HepG2 (cell line): ENCODE data around the gene HNRNPR. TPM values are rescaled to one million over a fixed set of nuclear protein-coding genes. Genes with fewer than 3 reads are reported as not detected.
A peak's percentile ranks its signal among the peaks of the same experiment; 100 is the strongest.

Experiments used
- ATF1 ChIP-seq: IDR thresholded peaks from 2 replicates; pipeline ENCODE4 v1.6.1; 2016; ENCODE audit warnings: mild to moderate bottlenecking, control low read depth
- BRD4 ChIP-seq: sonication (generic); formaldehyde crosslinking; IDR thresholded peaks from 2 replicates; pipeline ENCODE4 v1.4.0; 2020; ENCODE audit warnings: missing genetic modification reagents
- EZH2 ChIP-seq: conservative IDR thresholded peaks from 2 replicates; pipeline ENCODE4 v1.6.1; 2012; ENCODE audit warnings: mild to moderate bottlenecking, low read depth, low read length, moderate library complexity
- FOXP1 ChIP-seq, 2 experiments: fragments of 450-650 bp in 1 of 2; IDR thresholded peaks; 2 replicates each; pipeline ENCODE4 v1.6.1; 2017 to 2018; ENCODE audit warnings: antibody characterized with exemption in 1 of 2
- HMGA1 ChIP-seq: sonication (generic); formaldehyde crosslinking; conservative IDR thresholded peaks from 2 replicates; pipeline ENCODE4 v1.4.0; 2020; ENCODE audit warnings: missing genetic modification reagents
- NFYC ChIP-seq: IDR thresholded peaks from 2 replicates; pipeline ENCODE4 v1.6.1; 2016; ENCODE audit warnings: missing genetic modification reagents, missing compliant biosample characterization
- ONECUT2 ChIP-seq: sonication (generic); formaldehyde crosslinking; IDR thresholded peaks from 2 replicates; pipeline ENCODE4 v1.4.0; 2020; ENCODE audit warnings: missing genetic modification reagents
- PHF5A ChIP-seq: IDR thresholded peaks from one replicate; pipeline ENCODE4 v1.6.1; 2018; ENCODE audit warnings: low read depth, missing genetic modification reagents; ENCODE audit not compliant: unreplicated experiment
- RXRA ChIP-seq: sonication (generic); formaldehyde crosslinking; IDR thresholded peaks from 2 replicates; pipeline ENCODE4 v1.5.1; 2020; ENCODE audit warnings: missing genetic modification reagents
- SMARCE1 ChIP-seq: fragments of 450-650 bp; IDR thresholded peaks from 2 replicates; pipeline ENCODE4 v1.6.1; 2017; ENCODE audit warnings: borderline replicate concordance
- SP1 ChIP-seq, 2 experiments: fragments of 450-650 bp in 1 of 2; sonication (generic) in 1 of 2; formaldehyde crosslinking in 1 of 2; IDR thresholded peaks; 2 replicates each; pipeline versions ENCODE4 v1.4.0 to v1.6.1; 2016 to 2020; ENCODE audit warnings: missing genetic modification reagents in 1 of 2
- TCF12 ChIP-seq, 2 experiments: fragments of 450-650 bp in 1 of 2; sonication (generic) in 1 of 2; formaldehyde crosslinking in 1 of 2; IDR thresholded peaks; 2 replicates each; pipeline versions ENCODE4 v1.6.1 to v1.8.0; 2017 to 2022; ENCODE audit warnings: antibody characterized with exemption in 1 of 2, mild to moderate bottlenecking in 1 of 2, missing genetic modification reagents in 1 of 2, moderate library complexity in 1 of 2
- THYN1 ChIP-seq: sonication (generic); formaldehyde crosslinking; IDR thresholded peaks from 2 replicates; pipeline ENCODE4 v1.8.1; 2023; ENCODE audit warnings: low read depth, mild to moderate bottlenecking, moderate library complexity, missing genetic modification reagents, borderline replicate concordance
- ZBTB42 ChIP-seq: sonication (generic); formaldehyde crosslinking; IDR thresholded peaks from 2 replicates; pipeline ENCODE4 v1.5.0; 2020; ENCODE audit warnings: mild to moderate bottlenecking, missing genetic modification reagents
- ZFP36L1 ChIP-seq: sonication (generic); formaldehyde crosslinking; IDR thresholded peaks from 2 replicates; pipeline ENCODE4 v1.8.0; 2022; ENCODE audit warnings: mild to moderate bottlenecking, missing genetic modification reagents, moderate library complexity
- ZNF235 ChIP-seq: sonication (generic); formaldehyde crosslinking; IDR thresholded peaks from 2 replicates; pipeline ENCODE4 v1.8.1; 2023; ENCODE audit warnings: mild to moderate bottlenecking, missing genetic modification reagents, borderline replicate concordance
- ZNF446 ChIP-seq: sonication (generic); formaldehyde crosslinking; IDR thresholded peaks from 2 replicates; pipeline ENCODE4 v1.5.0; 2020; ENCODE audit warnings: mild to moderate bottlenecking, missing genetic modification reagents
- ZNF674 ChIP-seq: sonication (generic); formaldehyde crosslinking; IDR thresholded peaks from 2 replicates; pipeline ENCODE4 v1.5.0; 2020; ENCODE audit warnings: low read depth, mild to moderate bottlenecking, missing genetic modification reagents
- ZNF724P ChIP-seq: sonication (generic); formaldehyde crosslinking; IDR thresholded peaks from 2 replicates; pipeline ENCODE4 v1.8.0; 2022; ENCODE audit warnings: missing genetic modification reagents, borderline replicate concordance
- ZSCAN21 ChIP-seq: sonication (generic); formaldehyde crosslinking; IDR thresholded peaks from 2 replicates; pipeline ENCODE4 v1.8.0; 2022; ENCODE audit warnings: mild to moderate bottlenecking, missing genetic modification reagents, moderate library complexity, borderline replicate concordance
- polyA plus RNA-seq, 8 experiments: library from polyadenylated mRNA; depleted of rRNA in 3 of 8; stranded (reverse) in 7 of 8; unstranded in 1 of 8; fragments of >200 nt; fragmentation: Illumina TruSeq in 4 of 8; extraction: Trizol in 4 of 8; gene quantifications; 2 replicates each; pipeline versions ENCODE4 v1.2.1 to v1.2.3, GENCODE V29; 2011 to 2016; ENCODE audit warnings: low read depth in 4 of 8, missing spikeins in 1 of 8, mixed read lengths in 1 of 8; ENCODE audit not compliant: insufficient read depth in 1 of 8
- total RNA-seq, 5 experiments: library from RNA; depleted of rRNA; stranded (reverse); fragments of >200 nt; fragmentation: Illumina TruSeq; extraction: Trizol; gene quantifications; 2 replicates each; pipeline ENCODE4 v1.2.3, GENCODE V29; 2016; ENCODE audit warnings: low read depth in 1 of 5
- TF ChIP-seq, protein P1 (sequence below): IDR thresholded peaks from 2 replicates; pipeline ENCODE4 v1.6.1; 2016; ENCODE audit warnings: low read depth
- TF ChIP-seq, protein P2 (sequence below): sonication (generic); formaldehyde crosslinking; IDR thresholded peaks from 2 replicates; pipeline ENCODE4 v1.4.0; 2020; ENCODE audit warnings: low read depth, missing genetic modification reagents
- TF ChIP-seq, protein P3 (sequence below): IDR thresholded peaks from 2 replicates; pipeline ENCODE4 v1.6.1; 2016

Gene HNRNPR
- total and polyA plus RNA-seq, 2 of the 13 experiments (the other 11 are each of a cell fraction or from before 2014, with no cell fraction given): 133 to 216 TPM

DNA sequence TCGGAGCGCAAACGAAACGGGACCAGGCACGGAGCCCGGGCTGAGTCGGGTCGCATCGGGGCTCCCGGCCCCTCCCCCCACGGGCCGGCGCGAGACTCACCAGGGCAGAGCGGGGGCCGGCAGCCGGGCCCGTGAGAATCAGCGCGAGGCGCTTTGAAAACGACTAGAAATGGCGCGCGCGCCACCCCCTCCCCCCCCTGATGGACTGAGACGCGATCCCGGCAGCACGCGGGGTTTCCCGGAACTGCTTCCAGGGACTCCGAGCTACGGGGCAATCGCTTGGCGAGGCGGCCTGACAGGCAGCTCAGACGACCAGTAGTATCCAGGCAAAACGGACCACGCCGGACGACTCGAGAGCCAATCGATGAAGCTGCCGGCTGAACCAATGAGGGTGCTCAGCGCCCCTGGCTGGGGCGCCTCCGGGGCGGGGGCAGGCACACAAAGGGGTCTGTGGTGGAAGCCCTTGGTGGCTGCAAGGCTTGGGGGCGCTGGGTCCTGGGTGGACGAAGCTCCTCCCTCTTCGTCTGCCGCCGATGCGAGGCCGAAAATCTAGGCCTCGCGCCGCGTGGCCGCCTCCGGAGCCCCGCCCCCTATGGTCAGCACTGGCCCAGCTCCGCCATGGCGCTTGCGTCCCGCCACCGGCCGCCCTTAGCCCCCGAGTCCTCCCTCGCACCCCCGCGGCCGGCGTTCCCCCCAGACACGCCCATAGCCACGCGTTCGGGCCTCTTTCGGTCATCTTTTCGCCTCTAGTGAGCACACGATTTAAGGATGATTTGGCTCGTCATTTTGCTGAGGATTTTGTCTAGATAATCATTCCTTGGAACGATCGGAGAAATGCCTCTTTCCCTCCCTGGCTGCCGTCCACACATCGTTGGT lies at the start of gene HNRNPR (continued):
- no peak for TF ChIP-seq THYN1
- no peak for TF ChIP-seq SP1 (IDR thresholded peaks at IDR 0.05)
- TF ChIP-seq SP1 (CRISPR knock-in tag; IDR thresholded peaks at IDR 0.05): peak; percentile 80
- TF ChIP-seq FOXP1 (IDR thresholded peaks at IDR 0.05): no peak
- TF ChIP-seq FOXP1 (CRISPR knock-in tag; IDR thresholded peaks at IDR 0.05): no peak
- TF ChIP-seq SMARCE1: no peak
- TF ChIP-seq, protein P1, sequence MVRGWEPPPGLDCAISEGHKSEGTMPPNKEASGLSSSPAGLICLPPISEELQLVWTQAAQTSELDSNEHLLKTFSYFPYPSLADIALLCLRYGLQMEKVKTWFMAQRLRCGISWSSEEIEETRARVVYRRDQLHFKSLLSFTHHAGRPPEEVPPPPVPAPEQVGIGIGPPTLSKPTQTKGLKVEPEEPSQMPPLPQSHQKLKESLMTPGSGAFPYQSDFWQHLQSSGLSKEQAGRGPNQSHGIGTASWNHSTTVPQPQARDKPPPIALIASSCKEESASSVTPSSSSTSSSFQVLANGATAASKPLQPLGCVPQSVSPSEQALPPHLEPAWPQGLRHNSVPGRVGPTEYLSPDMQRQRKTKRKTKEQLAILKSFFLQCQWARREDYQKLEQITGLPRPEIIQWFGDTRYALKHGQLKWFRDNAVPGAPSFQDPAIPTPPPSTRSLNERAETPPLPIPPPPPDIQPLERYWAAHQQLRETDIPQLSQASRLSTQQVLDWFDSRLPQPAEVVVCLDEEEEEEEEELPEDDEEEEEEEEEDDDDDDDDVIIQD: no peak
- TF ChIP-seq ONECUT2 (CRISPR knock-in tag): peak; percentile 20; the same call in 1 of the 2 replicates
- peak; percentile 46; the same call in 1 of the 2 replicates for TF ChIP-seq ZNF446 (CRISPR knock-in tag)
- no peak for TF ChIP-seq PHF5A (CRISPR knock-in tag)
- no peak; the same call in 1 of the 2 replicates for TF ChIP-seq ZSCAN21 (CRISPR knock-in tag)
- TF ChIP-seq HMGA1 (CRISPR knock-in tag): no peak
- TF ChIP-seq RXRA (CRISPR knock-in tag): peak; percentile 51
- peak; percentile 56; the same call in 1 of the 2 replicates for TF ChIP-seq ZNF235
- peak; percentile 36; the same call in 1 of the 2 replicates for TF ChIP-seq ZBTB42
- TF ChIP-seq ATF1: peak; percentile 83
- no peak for TF ChIP-seq TCF12 (IDR thresholded peaks at IDR 0.05)
- peak; percentile 74; the same call in 1 of the 2 replicates for TF ChIP-seq TCF12 (CRISPR knock-in tag; IDR thresholded peaks at IDR 0.05)
- TF ChIP-seq BRD4 (CRISPR knock-in tag): 0 out of 2 replicates have a peak, but pooled peaks have one; percentile 47
- no peak for TF ChIP-seq EZH2
- TF ChIP-seq NFYC (CRISPR knock-in tag): peak; percentile 92
- TF ChIP-seq ZNF674 (CRISPR knock-in tag): no peak
- TF ChIP-seq, protein P2, sequence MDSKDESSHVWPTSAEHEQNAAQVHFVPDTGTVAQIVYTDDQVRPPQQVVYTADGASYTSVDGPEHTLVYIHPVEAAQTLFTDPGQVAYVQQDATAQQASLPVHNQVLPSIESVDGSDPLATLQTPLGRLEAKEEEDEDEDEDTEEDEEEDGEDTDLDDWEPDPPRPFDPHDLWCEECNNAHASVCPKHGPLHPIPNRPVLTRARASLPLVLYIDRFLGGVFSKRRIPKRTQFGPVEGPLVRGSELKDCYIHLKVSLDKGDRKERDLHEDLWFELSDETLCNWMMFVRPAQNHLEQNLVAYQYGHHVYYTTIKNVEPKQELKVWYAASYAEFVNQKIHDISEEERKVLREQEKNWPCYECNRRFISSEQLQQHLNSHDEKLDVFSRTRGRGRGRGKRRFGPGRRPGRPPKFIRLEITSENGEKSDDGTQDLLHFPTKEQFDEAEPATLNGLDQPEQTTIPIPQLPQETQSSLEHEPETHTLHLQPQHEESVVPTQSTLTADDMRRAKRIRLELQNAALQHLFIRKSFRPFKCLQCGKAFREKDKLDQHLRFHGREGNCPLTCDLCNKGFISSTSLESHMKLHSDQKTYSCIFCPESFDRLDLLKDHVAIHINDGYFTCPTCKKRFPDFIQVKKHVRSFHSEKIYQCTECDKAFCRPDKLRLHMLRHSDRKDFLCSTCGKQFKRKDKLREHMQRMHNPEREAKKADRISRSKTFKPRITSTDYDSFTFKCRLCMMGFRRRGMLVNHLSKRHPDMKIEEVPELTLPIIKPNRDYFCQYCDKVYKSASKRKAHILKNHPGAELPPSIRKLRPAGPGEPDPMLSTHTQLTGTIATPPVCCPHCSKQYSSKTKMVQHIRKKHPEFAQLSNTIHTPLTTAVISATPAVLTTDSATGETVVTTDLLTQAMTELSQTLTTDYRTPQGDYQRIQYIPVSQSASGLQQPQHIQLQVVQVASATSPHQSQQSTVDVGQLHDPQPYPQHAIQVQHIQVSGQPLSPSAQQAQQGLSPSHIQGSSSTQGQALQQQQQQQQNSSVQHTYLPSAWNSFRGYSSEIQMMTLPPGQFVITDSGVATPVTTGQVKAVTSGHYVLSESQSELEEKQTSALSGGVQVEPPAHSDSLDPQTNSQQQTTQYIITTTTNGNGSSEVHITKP (CRISPR knock-in tag): peak; percentile 18; the same call in 1 of the 2 replicates
- no peak for TF ChIP-seq ZFP36L1 (CRISPR knock-in tag)
- TF ChIP-seq ZNF724P (CRISPR knock-in tag): no peak; the same call in 1 of the 2 replicates
- TF ChIP-seq, protein P3, sequence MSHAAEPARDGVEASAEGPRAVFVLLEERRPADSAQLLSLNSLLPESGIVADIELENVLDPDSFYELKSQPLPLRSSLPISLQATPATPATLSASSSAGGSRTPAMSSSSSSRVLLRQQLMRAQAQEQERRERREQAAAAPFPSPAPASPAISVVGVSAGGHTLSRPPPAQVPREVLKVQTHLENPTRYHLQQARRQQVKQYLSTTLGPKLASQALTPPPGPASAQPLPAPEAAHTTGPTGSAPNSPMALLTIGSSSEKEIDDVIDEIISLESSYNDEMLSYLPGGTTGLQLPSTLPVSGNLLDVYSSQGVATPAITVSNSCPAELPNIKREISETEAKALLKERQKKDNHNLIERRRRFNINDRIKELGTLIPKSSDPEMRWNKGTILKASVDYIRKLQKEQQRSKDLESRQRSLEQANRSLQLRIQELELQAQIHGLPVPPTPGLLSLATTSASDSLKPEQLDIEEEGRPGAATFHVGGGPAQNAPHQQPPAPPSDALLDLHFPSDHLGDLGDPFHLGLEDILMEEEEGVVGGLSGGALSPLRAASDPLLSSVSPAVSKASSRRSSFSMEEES (CRISPR knock-in tag): peak; percentile 46; the same call in 1 of the 2 replicates
